DND-41 (cell line): ENCODE results near the gene PDILT.

ENCODE experiments used
- EZH2 ChIP-seq: IDR thresholded peaks from 3 replicates; pipeline ENCODE4 v1.6.1; 2012; ENCODE audit warnings: borderline replicate concordance, low read depth, mild to moderate bottlenecking, moderate library complexity, low read length, inconsistent platforms; ENCODE audit not compliant: severe bottlenecking
- TF ChIP-seq, protein P1 (sequence below): IDR thresholded peaks from 2 replicates; pipeline ENCODE4 v1.5.1; 2012; ENCODE audit warnings: borderline replicate concordance, low read length, moderate library complexity, mild to moderate bottlenecking; ENCODE audit not compliant: poor library complexity, severe bottlenecking; ENCODE audit errors: extremely low read depth

DNA sequence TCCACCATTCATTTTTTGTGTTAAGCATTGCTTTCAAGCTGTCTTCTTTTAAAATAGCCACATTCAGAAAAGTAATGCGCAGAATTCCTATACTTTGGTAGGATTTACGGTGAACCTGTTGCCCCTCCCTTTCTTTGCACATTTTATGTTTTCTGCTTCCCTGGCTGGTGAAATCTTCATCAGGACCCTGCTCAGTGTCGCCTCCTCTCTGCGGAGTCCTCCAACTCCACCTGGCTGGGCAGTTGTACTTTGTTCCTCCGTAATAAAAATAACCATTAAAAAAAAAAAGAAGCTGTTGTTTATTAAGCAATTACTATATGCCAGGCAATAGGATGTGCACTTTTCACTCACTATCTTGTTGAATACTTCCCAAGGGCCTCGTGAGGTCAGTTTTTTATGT lies 54.9 kb downstream of the PDILT start:
- no peak for TF ChIP-seq EZH2
- TF ChIP-seq, protein P1, sequence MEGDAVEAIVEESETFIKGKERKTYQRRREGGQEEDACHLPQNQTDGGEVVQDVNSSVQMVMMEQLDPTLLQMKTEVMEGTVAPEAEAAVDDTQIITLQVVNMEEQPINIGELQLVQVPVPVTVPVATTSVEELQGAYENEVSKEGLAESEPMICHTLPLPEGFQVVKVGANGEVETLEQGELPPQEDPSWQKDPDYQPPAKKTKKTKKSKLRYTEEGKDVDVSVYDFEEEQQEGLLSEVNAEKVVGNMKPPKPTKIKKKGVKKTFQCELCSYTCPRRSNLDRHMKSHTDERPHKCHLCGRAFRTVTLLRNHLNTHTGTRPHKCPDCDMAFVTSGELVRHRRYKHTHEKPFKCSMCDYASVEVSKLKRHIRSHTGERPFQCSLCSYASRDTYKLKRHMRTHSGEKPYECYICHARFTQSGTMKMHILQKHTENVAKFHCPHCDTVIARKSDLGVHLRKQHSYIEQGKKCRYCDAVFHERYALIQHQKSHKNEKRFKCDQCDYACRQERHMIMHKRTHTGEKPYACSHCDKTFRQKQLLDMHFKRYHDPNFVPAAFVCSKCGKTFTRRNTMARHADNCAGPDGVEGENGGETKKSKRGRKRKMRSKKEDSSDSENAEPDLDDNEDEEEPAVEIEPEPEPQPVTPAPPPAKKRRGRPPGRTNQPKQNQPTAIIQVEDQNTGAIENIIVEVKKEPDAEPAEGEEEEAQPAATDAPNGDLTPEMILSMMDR, result no peak
